Measurements from ENCODE around the gene TMBIM1. TPM values are rescaled to one million over a fixed set of nuclear protein-coding genes. Genes with fewer than 3 reads are reported as not detected.

Gene TMBIM1
- total and polyA plus RNA-seq, 2 donors (not counting 1 experiment from before 2014, with no cell fraction given): 170 to 235 TPM

- Histone ChIP-seq H3K9ac (ENCODE audit: insufficient read depth, low read length) (no peak overlapping the region), H3K27me3 (ENCODE audit: control insufficient read depth, insufficient read depth, low read length) (no peaks in the 10 kb centered on the region), H3K27ac (ENCODE audit: insufficient read depth, low read length) (no peak overlapping the region), H3K4me1 (ENCODE audit: control insufficient read depth, extremely low read depth, insufficient read depth, low read length) (peaks cover 11% of the 10 kb centered on the region), H3K79me2 (ENCODE audit: control insufficient read depth, insufficient read depth, low read length) (peaks cover 16% of the 10 kb centered on the region), H3K4me2 (ENCODE audit: extremely low read depth, insufficient read depth, low read length) (peak overlapping the region; percentile 97), H4K20me1 (ENCODE audit: control insufficient read depth, extremely low read depth, insufficient read depth, low read length) (no peaks in the 10 kb centered on the region), H3K36me3 (ENCODE audit: control insufficient read depth, insufficient read depth, low read length) (peaks cover 23% of the 10 kb centered on the region), H3K4me3 (replicated peaks in 1 of 4; ENCODE audit: control extremely low read depth in 1 of 4, insufficient read depth in 1 of 4, low read depth in 3 of 4, low read length in 4 of 4) (peak overlapping the region in 1 of 4 experiments; percentile 88), H2AFZ (ENCODE audit: low read length) (no peak overlapping the region), H3K9me3 (ENCODE audit: control insufficient read depth, insufficient read depth, low read depth, low read length) (no peaks in the 10 kb centered on the region)
- TF ChIP-seq EZH2 (IDR thresholded peaks at IDR 0.05; ENCODE audit: low read length, missing control alignments) (no peak), CTCF (conservative IDR thresholded peaks at IDR 0.05 in 1 of 2, IDR thresholded peaks at IDR 0.05 in 1 of 2; ENCODE audit: low read depth in 1 of 2, low read length in 2 of 2) (no peak)
- DNase-seq (ENCODE audit: low read depth in 2 of 2): no peak
Observed at GRCh38 chr2:218271865-218272530, 20.3 kb downstream of the TMBIM1 start.

GRCh38 chr2:218271487-218271797, 20.9 kb downstream of the TMBIM1 start:
- no peaks in the 10 kb centered on the region for H3K27me3 ChIP-seq (ENCODE audit: control insufficient read depth, insufficient read depth, low read length)
- no peak for DNase-seq (ENCODE audit: low read depth in 2 of 2)
- no peak overlapping the region for H3K9ac ChIP-seq (ENCODE audit: insufficient read depth, low read length)
- no peaks in the 10 kb centered on the region for H3K9me3 ChIP-seq (ENCODE audit: control insufficient read depth, insufficient read depth, low read depth, low read length)
- H3K4me3 ChIP-seq (replicated peaks in 1 of 4; ENCODE audit: control extremely low read depth in 1 of 4, insufficient read depth in 1 of 4, low read depth in 3 of 4, low read length in 4 of 4): peak overlapping the region; percentile 78 to 96 (median 87)
- peaks cover 19% of the 10 kb centered on the region for H3K36me3 ChIP-seq (ENCODE audit: control insufficient read depth, insufficient read depth, low read length)
- no peaks in the 10 kb centered on the region for H4K20me1 ChIP-seq (ENCODE audit: control insufficient read depth, extremely low read depth, insufficient read depth, low read length)
- peaks cover 11% of the 10 kb centered on the region for H3K4me1 ChIP-seq (ENCODE audit: control insufficient read depth, extremely low read depth, insufficient read depth, low read length)
- TF ChIP-seq CTCF (conservative IDR thresholded peaks at IDR 0.05 in 1 of 2, IDR thresholded peaks at IDR 0.05 in 1 of 2; ENCODE audit: low read depth in 1 of 2, low read length in 2 of 2): no peak
- TF ChIP-seq EZH2 (IDR thresholded peaks at IDR 0.05; ENCODE audit: low read length, missing control alignments): no peak
- H3K27ac ChIP-seq (ENCODE audit: insufficient read depth, low read length): peak overlapping the region; percentile 30
- H3K4me2 ChIP-seq (ENCODE audit: extremely low read depth, insufficient read depth, low read length): peak overlapping the region; percentile 97
- peaks cover 16% of the 10 kb centered on the region for H3K79me2 ChIP-seq (ENCODE audit: control insufficient read depth, insufficient read depth, low read length)
- H2AFZ ChIP-seq (ENCODE audit: low read length): no peak overlapping the region

GRCh38 chr2:218270721-218271486, 21.4 kb downstream of the TMBIM1 start:
- Histone ChIP-seq H3K4me3 (replicated peaks in 1 of 4; ENCODE audit: control extremely low read depth in 1 of 4, insufficient read depth in 1 of 4, low read depth in 3 of 4, low read length in 4 of 4) (peak overlapping the region; percentile 78 to 96 (median 87)), H3K27ac (ENCODE audit: insufficient read depth, low read length) (peak overlapping the region; percentile 30), H3K36me3 (ENCODE audit: control insufficient read depth, insufficient read depth, low read length) (peaks cover 15% of the 10 kb centered on the region), H3K9ac (ENCODE audit: insufficient read depth, low read length) (peak overlapping the region; percentile 39), H3K79me2 (ENCODE audit: control insufficient read depth, insufficient read depth, low read length) (peaks cover 16% of the 10 kb centered on the region), H3K4me1 (ENCODE audit: control insufficient read depth, extremely low read depth, insufficient read depth, low read length) (peaks cover 11% of the 10 kb centered on the region), H3K9me3 (ENCODE audit: control insufficient read depth, insufficient read depth, low read depth, low read length) (no peaks in the 10 kb centered on the region), H3K4me2 (ENCODE audit: extremely low read depth, insufficient read depth, low read length) (peak overlapping the region; percentile 97), H4K20me1 (ENCODE audit: control insufficient read depth, extremely low read depth, insufficient read depth, low read length) (no peaks in the 10 kb centered on the region), H2AFZ (ENCODE audit: low read length) (peak overlapping the region; percentile 15), H3K27me3 (ENCODE audit: control insufficient read depth, insufficient read depth, low read length) (no peaks in the 10 kb centered on the region)
- TF ChIP-seq CTCF (conservative IDR thresholded peaks at IDR 0.05 in 1 of 2, IDR thresholded peaks at IDR 0.05 in 1 of 2; ENCODE audit: low read depth in 1 of 2, low read length in 2 of 2) (no peak), EZH2 (IDR thresholded peaks at IDR 0.05; ENCODE audit: low read length, missing control alignments) (no peak)
- DNase-seq (ENCODE audit: low read depth in 2 of 2): no peak

Data from fibroblast of lung (primary cell).